A549 (cell line): ENCODE measurements around the gene DHX58. TPM values are rescaled to one million over a fixed set of nuclear protein-coding genes. Genes with fewer than 3 reads are reported as not detected.

ENCODE experiments used
- ATAC-seq, 2 experiments: fragments of 200-7000 bp in 1 of 2; fragments of >200 bp in 1 of 2; cut with Nextera tagmentation in 1 of 2; cut with Tn5 transposase in 1 of 2; 3 replicates each; pipeline versions ENCODE4 v1.8.0 to v1.9.1; 2018 to 2020; ENCODE audit warnings: mild to moderate bottlenecking in 1 of 2, moderate library complexity in 1 of 2
- CTCF ChIA-PET: fragments of 300-600 bp; sonication (Branson Sonifier 250); formaldehyde crosslinking; extraction: SDS; loops from one replicate; lab custom pipeline; 2021; ENCODE audit warnings: antibody characterized with exemption, inconsistent platforms; lab: Yijun Ruan, JAX
- POLR2A ChIA-PET: fragments of 350-600 bp; formaldehyde crosslinking; extraction: SDS; loops from one replicate; lab custom pipeline; 2021; ENCODE audit warnings: antibody characterized with exemption, inconsistent platforms; lab: Yijun Ruan, JAX
- DNase-seq, 2 experiments: peaks; one replicate each; pipeline versions ENCODE4 v3.0.0 to v3.0.0-alpha.2; 2011 to 2016; ENCODE audit warnings: low read depth in 1 of 2, low spot score in 1 of 2
- FAIRE-seq: peaks from 2 replicates; lab custom pipeline; 2011; peaks lifted over from hg19 to GRCh38; lab: Jason Lieb, UNC
- H3K27ac ChIP-seq, 2 experiments: fragments of >200 bp; sonication (Bioruptor Twin); formaldehyde crosslinking; 3 replicates each; pipeline ENCODE4 v1.5.1; 2016 to 2017
- H3K4me1 ChIP-seq: fragments of >200 bp; sonication (Bioruptor Twin); formaldehyde crosslinking; 3 replicates; pipeline ENCODE4 v1.6.1; 2016
- H3K4me2 ChIP-seq: fragments of >200 bp; sonication (Bioruptor Twin); formaldehyde crosslinking; 3 replicates; pipeline ENCODE4 v1.6.1; 2016
- H3K4me3 ChIP-seq: fragments of >200 bp; sonication (Bioruptor Twin); formaldehyde crosslinking; 3 replicates; pipeline ENCODE4 v1.5.1; 2016
- H3K9me3 ChIP-seq: fragments of >200 bp; sonication (Bioruptor Twin); formaldehyde crosslinking; 3 replicates; pipeline ENCODE4 v1.6.1; 2016
- CBX8 ChIP-seq: fragments of 200-600 bp; sonication (generic); IDR thresholded peaks from 2 replicates; pipeline ENCODE4 v1.6.1; 2016
- CEBPB ChIP-seq, 2 experiments: fragments of >200 bp in 1 of 2; sonication (Bioruptor Twin) in 1 of 2; formaldehyde crosslinking in 1 of 2; IDR thresholded peaks; 2 replicates each; pipeline ENCODE4 v1.6.1; 2012 to 2016
- EHMT2 ChIP-seq: fragments of 200-600 bp; sonication (generic); IDR thresholded peaks from 2 replicates; pipeline ENCODE4 v1.6.1; 2016; ENCODE audit warnings: antibody characterized with exemption, low read depth, mild to moderate bottlenecking, moderate library complexity
- FOXS1 ChIP-seq: fragments of 250-450 bp; sonication (Bioruptor Pico); IDR thresholded peaks from 2 replicates; pipeline ENCODE4 v1.5.0; 2020; ENCODE audit warnings: mild to moderate bottlenecking, moderate library complexity
- HOXB13 ChIP-seq: fragments of 250-450 bp; sonication (Bioruptor Pico); IDR thresholded peaks from 2 replicates; pipeline ENCODE4 v1.5.0; 2020; ENCODE audit warnings: low read depth, mild to moderate bottlenecking, moderate library complexity
- JUN ChIP-seq, 2 experiments: fragments of >200 bp; sonication (Bioruptor Twin); formaldehyde crosslinking; IDR thresholded peaks; 2 replicates in 1 of 2; 3 replicates in 1 of 2; pipeline ENCODE4 v1.6.1; 2016 to 2017
- MAFK ChIP-seq: fragments of 450-650 bp; IDR thresholded peaks from 2 replicates; pipeline ENCODE4 v1.6.1; 2014; ENCODE audit not compliant: partially characterized antibody
- MYC ChIP-seq: IDR thresholded peaks from 2 replicates; pipeline ENCODE4 v1.6.1; 2012; ENCODE audit warnings: mild to moderate bottlenecking, inconsistent platforms, low read length, improper control_type of control experiment, borderline replicate concordance
- NPAS2 ChIP-seq: fragments of 250-450 bp; sonication (Bioruptor Pico); IDR thresholded peaks from 2 replicates; pipeline ENCODE4 v1.8.0; 2022; ENCODE audit warnings: mild to moderate bottlenecking, moderate library complexity, borderline replicate concordance
- RCOR1 ChIP-seq: fragments of 150-350 bp; IDR thresholded peaks from 2 replicates; pipeline ENCODE4 v1.6.1; 2014; ENCODE audit warnings: antibody characterized with exemption, low read length, low read depth
- RFX5 ChIP-seq: fragments of 450-650 bp; IDR thresholded peaks from 2 replicates; pipeline ENCODE4 v1.7.1; 2014; ENCODE audit warnings: antibody characterized with exemption, mild to moderate bottlenecking, moderate library complexity
- SREBF2 ChIP-seq: fragments of 450-650 bp; IDR thresholded peaks from 2 replicates; pipeline ENCODE4 v1.6.1; 2014; ENCODE audit warnings: mild to moderate bottlenecking, moderate library complexity
- TFCP2L1 ChIP-seq: fragments of 250-450 bp; sonication (Bioruptor Pico); IDR thresholded peaks from 2 replicates; pipeline ENCODE4 v1.5.0; 2021; ENCODE audit warnings: mild to moderate bottlenecking
- ZC3H11A ChIP-seq: fragments of 450-650 bp; IDR thresholded peaks from 2 replicates; pipeline ENCODE4 v1.6.1; 2014; ENCODE audit warnings: antibody characterized with exemption, mild to moderate bottlenecking
- WGBS: methylation state at CpG from one replicate; pipeline ENCODE4 v1.1.6; 2017; ENCODE audit errors: missing lambda C conversion rate; 5-methylcytosine and 5-hydroxymethylcytosine counted together
- polyA plus RNA-seq, 4 experiments: library from polyadenylated mRNA; depleted of rRNA in 3 of 4; stranded (reverse); fragments of >200 nt; fragmentation: RNase III in 1 of 4; extraction: RNeasy Plus Mini Kit Qiagen cat#74134 plus additional on column Dnase treatment in 1 of 4; gene quantifications; 2 replicates in 3 of 4; 3 replicates in 1 of 4; pipeline ENCODE4 v1.2.3, GENCODE V29; 2011 to 2017
- TF ChIP-seq, protein P1 (sequence below): fragments of >200 bp; sonication (Bioruptor Twin); formaldehyde crosslinking; IDR thresholded peaks from 2 replicates; pipeline ENCODE4 v1.6.1; 2016
- TF ChIP-seq, protein P2 (sequence below): IDR thresholded peaks from 2 replicates; pipeline ENCODE4 v1.6.1; 2012
- TF ChIP-seq, protein P3 (sequence below): fragments of >200 bp; sonication (Bioruptor Twin); formaldehyde crosslinking; IDR thresholded peaks from 3 replicates; pipeline ENCODE4 v1.5.1; 2016
- TF ChIP-seq, protein P4 (sequence below): fragments of >200 bp; sonication (Bioruptor Twin); formaldehyde crosslinking; IDR thresholded peaks from 3 replicates; pipeline ENCODE4 v1.6.1; 2016
- TF ChIP-seq, protein P5 (sequence below): fragments of 250-450 bp; sonication (Bioruptor Pico); IDR thresholded peaks from 2 replicates; pipeline ENCODE4 v1.5.0; 2020; ENCODE audit warnings: low read depth, mild to moderate bottlenecking, moderate library complexity
- TF ChIP-seq, protein P6 (sequence below): IDR thresholded peaks from 2 replicates; pipeline ENCODE4 v1.6.1; 2012

Gene DHX58
- polyA plus RNA-seq, 2 of the 4 experiments (the other 2 are of a cell fraction) = 0.37 to 0.59 TPM

DNA sequence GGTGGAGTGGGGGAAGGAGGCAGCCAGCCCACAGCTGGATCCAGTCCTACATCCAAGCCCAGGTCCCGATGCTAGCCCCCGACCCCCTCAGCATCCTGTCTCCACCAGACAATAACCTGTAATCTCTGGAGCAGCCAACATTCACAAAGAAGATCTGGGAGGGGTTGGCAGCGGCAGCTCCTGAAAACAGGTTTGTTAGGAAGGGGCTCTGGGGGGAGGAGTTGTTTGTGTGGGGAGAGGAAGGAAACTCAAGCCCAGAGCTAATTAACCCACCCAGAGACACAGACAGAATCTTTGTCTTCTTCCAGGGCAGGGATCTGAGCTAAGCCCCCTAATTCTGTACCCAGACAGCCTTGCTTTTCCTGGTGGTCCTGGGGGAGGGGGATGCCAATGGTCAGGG lies 57.5 kb downstream of the DHX58 start (continued):
- TF ChIP-seq, protein P1, sequence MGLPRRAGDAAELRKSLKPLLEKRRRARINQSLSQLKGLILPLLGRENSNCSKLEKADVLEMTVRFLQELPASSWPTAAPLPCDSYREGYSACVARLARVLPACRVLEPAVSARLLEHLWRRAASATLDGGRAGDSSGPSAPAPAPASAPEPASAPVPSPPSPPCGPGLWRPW = no peak

DNA sequence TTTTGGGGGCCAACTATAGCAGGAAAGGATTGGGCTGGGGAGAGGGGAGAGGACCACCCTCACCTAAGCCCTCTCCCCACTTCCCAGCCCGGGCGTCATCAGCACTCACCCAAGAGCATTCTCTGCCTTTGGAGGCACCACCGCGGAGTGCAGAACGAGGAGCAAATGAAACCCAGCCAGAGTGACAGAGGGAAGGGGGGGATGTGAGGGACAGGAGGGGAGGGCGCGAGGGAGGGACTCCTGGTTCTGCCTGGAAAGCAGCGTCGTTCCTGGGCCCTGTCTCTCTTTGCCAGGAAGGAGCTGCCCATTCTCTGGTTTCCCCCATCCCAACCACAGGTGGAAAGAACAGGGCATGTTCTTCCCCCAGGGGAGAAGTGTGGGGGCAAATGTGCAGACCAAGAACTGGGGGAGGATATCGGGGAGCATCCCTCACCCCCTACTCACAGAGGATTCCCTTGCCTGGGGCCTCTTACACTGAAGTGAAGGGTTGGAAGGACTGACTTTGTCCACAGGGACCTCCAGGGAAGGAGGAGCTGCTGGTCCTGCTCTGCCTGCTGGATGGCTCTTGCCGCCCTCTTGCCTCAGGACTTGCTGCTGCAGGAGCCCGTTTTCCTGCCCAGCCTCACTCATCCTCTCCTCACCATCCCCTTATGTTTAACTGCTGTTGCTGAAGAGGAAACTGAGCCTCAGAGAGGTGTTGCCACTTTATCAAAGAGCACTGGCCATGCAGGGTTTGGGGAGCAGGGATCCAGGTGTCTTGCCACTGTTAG lies 58.6 kb downstream of the DHX58 start:
- WGBS = 50% methylated on average over 12 of the region's 12 CpGs
- CTCF ChIA-PET = interaction anchor here (0.6 to 16.9 kb wide), 12 partner anchors 13 to 316 kb away, joined by 3 to 454 read pairs (median 4); partner anchors contain the start of genes DHX58, KAT2A and ZNF385C
- Histone ChIP-seq H3K4me3 (no peak overlapping the region), H3K4me1 (peaks cover 12% of the 10 kb centered on the region), H3K27ac (no peak overlapping the region), H3K9me3 (no peaks in the 10 kb centered on the region), H3K4me2 (no peak overlapping the region)
- no peak for FAIRE-seq
- no peak for DNase-seq
- POLR2A ChIA-PET = no interaction called here
- ATAC-seq = no peak
- TF ChIP-seq JUN (IDR thresholded peaks at IDR 0.05) = no peak
- TF ChIP-seq, protein P2, sequence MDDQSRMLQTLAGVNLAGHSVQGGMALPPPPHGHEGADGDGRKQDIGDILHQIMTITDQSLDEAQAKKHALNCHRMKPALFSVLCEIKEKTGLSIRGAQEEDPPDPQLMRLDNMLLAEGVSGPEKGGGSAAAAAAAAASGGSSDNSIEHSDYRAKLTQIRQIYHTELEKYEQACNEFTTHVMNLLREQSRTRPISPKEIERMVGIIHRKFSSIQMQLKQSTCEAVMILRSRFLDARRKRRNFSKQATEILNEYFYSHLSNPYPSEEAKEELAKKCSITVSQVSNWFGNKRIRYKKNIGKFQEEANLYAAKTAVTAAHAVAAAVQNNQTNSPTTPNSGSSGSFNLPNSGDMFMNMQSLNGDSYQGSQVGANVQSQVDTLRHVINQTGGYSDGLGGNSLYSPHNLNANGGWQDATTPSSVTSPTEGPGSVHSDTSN = no peak
- TF ChIP-seq SREBF2 = no peak
- TF ChIP-seq EHMT2 = no peak
- no peak for TF ChIP-seq CEBPB (IDR thresholded peaks at IDR 0.05)
- TF ChIP-seq, protein P3, sequence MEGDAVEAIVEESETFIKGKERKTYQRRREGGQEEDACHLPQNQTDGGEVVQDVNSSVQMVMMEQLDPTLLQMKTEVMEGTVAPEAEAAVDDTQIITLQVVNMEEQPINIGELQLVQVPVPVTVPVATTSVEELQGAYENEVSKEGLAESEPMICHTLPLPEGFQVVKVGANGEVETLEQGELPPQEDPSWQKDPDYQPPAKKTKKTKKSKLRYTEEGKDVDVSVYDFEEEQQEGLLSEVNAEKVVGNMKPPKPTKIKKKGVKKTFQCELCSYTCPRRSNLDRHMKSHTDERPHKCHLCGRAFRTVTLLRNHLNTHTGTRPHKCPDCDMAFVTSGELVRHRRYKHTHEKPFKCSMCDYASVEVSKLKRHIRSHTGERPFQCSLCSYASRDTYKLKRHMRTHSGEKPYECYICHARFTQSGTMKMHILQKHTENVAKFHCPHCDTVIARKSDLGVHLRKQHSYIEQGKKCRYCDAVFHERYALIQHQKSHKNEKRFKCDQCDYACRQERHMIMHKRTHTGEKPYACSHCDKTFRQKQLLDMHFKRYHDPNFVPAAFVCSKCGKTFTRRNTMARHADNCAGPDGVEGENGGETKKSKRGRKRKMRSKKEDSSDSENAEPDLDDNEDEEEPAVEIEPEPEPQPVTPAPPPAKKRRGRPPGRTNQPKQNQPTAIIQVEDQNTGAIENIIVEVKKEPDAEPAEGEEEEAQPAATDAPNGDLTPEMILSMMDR = no peak
- TF ChIP-seq CBX8 = no peak
- TF ChIP-seq MYC = no peak
- TF ChIP-seq, protein P4, sequence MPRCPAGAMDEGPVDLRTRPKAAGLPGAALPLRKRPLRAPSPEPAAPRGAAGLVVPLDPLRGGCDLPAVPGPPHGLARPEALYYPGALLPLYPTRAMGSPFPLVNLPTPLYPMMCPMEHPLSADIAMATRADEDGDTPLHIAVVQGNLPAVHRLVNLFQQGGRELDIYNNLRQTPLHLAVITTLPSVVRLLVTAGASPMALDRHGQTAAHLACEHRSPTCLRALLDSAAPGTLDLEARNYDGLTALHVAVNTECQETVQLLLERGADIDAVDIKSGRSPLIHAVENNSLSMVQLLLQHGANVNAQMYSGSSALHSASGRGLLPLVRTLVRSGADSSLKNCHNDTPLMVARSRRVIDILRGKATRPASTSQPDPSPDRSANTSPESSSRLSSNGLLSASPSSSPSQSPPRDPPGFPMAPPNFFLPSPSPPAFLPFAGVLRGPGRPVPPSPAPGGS = no peak
- TF ChIP-seq, protein P5, sequence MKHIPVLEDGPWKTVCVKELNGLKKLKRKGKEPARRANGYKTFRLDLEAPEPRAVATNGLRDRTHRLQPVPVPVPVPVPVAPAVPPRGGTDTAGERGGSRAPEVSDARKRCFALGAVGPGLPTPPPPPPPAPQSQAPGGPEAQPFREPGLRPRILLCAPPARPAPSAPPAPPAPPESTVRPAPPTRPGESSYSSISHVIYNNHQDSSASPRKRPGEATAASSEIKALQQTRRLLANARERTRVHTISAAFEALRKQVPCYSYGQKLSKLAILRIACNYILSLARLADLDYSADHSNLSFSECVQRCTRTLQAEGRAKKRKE (CRISPR knock-in tag) = no peak
- TF ChIP-seq, protein P1 = no peak
- TF ChIP-seq, protein P6, sequence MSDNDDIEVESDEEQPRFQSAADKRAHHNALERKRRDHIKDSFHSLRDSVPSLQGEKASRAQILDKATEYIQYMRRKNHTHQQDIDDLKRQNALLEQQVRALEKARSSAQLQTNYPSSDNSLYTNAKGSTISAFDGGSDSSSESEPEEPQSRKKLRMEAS = no peak

DNA sequence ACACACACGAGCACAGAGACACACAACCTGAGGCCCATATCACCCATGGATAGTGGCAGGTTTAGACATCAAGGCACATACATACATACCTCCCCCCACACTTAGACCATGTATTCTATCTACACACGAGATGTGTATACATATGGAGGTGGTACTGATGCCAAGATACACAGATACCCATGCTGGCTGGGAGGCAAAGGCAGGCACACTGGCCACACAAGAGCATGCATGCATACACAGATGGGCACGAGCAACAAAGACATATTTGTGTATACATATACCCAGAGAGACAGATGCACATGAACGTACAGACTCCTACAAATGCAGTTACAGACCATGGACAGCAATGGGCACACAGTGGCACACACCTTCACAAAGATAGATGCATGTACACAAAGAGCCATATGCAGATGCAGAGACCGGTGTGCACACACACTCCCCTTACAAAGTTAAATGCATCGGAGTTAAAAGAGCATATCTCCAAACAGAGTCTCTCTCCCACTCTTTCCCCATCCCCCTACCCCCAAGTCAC lies 60.1 kb downstream of the DHX58 start:
- POLR2A ChIA-PET = no interaction called here
- CTCF ChIA-PET = interaction anchor here (1.1 to 16.9 kb wide), 7 partner anchors 9 to 101 kb away, joined by 3 to 454 read pairs (median 6); partner anchors contain the start of genes DHX58, KAT2A and ZNF385C
- no peak for ATAC-seq
- DNase-seq = no peak
- Histone ChIP-seq H3K4me1 (peaks cover 12% of the 10 kb centered on the region), H3K4me3 (no peak overlapping the region), H3K27ac (no peak overlapping the region), H3K9me3 (no peaks in the 10 kb centered on the region), H3K4me2 (no peak overlapping the region)
- no peak for FAIRE-seq
- TF ChIP-seq MAFK (no peak), ZC3H11A (no peak), NPAS2 (CRISPR knock-in tag) (no peak), FOXS1 (CRISPR knock-in tag) (no peak), RCOR1 (no peak), RFX5 (no peak), TFCP2L1 (CRISPR knock-in tag) (no peak), SREBF2 (no peak), HOXB13 (CRISPR knock-in tag) (no peak)
- TF ChIP-seq, protein P6 = no peak
- TF ChIP-seq, protein P3 = no peak
- TF ChIP-seq, protein P1 = no peak
- 50% methylated on average over 6 of the region's 6 CpGs for WGBS
